ENCODE results near the gene MYO3B.

DNA sequence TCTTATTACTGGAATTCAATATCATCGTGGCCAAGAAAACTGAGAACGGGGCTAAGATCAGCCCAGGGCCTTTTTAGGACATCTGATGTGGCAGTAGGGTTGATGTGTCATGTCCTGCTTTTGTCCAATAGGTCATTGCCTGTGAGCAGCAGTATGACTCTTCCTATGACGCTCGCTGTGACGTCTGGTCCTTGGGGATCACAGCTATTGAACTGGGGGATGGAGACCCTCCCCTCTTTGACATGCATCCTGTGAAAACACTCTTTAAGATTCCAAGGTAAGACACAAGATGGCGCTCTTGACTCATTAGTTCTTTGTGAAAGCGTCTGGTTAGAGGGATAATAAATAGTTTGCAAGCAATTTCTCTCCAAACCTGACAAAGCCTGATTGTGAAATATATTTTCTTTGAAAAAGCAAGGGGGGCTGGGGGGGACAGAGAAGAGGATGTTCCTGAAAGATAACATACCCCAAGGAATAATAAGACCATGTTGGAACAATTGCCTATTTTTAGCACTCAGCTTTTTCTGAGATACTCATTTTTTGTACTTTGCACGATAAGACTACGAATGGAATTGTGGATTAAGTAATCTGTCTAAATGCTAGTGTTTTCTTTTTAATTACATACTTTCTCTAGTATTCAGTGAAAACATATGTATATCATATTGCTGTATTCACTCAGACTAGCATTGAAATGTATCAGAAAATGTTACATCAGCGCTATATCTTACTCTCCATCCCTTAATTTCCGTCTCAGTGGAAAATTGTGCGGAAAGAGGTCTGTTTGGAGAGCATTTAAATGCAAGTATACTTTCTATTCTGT lies 58.1 kb downstream of the MYO3B start:
- TF ChIP-seq, protein P1, sequence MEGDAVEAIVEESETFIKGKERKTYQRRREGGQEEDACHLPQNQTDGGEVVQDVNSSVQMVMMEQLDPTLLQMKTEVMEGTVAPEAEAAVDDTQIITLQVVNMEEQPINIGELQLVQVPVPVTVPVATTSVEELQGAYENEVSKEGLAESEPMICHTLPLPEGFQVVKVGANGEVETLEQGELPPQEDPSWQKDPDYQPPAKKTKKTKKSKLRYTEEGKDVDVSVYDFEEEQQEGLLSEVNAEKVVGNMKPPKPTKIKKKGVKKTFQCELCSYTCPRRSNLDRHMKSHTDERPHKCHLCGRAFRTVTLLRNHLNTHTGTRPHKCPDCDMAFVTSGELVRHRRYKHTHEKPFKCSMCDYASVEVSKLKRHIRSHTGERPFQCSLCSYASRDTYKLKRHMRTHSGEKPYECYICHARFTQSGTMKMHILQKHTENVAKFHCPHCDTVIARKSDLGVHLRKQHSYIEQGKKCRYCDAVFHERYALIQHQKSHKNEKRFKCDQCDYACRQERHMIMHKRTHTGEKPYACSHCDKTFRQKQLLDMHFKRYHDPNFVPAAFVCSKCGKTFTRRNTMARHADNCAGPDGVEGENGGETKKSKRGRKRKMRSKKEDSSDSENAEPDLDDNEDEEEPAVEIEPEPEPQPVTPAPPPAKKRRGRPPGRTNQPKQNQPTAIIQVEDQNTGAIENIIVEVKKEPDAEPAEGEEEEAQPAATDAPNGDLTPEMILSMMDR (optimal IDR thresholded peaks at IDR 0.05 in 1 of 3, IDR thresholded peaks at IDR 0.05 in 1 of 3, conservative IDR thresholded peaks at IDR 0.05 in 1 of 3; ENCODE audit: extremely low read depth in 1 of 3, insufficient read depth in 2 of 3, low read length in 3 of 3), result peak; percentile 42 to 65 (median 54)
- no peak for TF ChIP-seq EZH2 (IDR thresholded peaks at IDR 0.05; ENCODE audit: low read length)
